NOMO-1 treated with dmso at 0.1 percent for 144 hours (cell line): ENCODE results near the gene CLDN7.

Source experiments
- DNase-seq: peaks from one replicate; lab custom pipeline; 2025; ENCODE audit not compliant: unreplicated experiment; lab: John Stamatoyannopoulos, UW

CLDN7 gene

GRCh38 chr17:7238420-7239090 is 23.7 kb downstream of the CLDN7 start:
- no peak for DNase-seq

GRCh38 chr17:7237761-7238419 is 24.4 kb downstream of the CLDN7 start:
- no peak for DNase-seq

GRCh38 chr17:7237266-7237760 is 25.0 kb downstream of the CLDN7 start:
- no peak for DNase-seq

- no peak for DNase-seq
Observed at GRCh38 chr17:7236808-7237207, 25.5 kb downstream of the CLDN7 start.

GRCh38 chr17:7235693-7236665 is 26.3 kb downstream of the CLDN7 start:
- DNase-seq = no peak

GRCh38 chr17:7234083-7234951 is 28.0 kb downstream of the CLDN7 start, which contains the start of gene DVL2:
Gene DVL2 (minus strand): TSS chr17:7234517. CDS start chr17:7234262, 255 bp downstream.
- peak; percentile 97 for DNase-seq

- no peak for DNase-seq
Observed at GRCh38 chr17:7233701-7234082, 28.6 kb downstream of the CLDN7 start.

GRCh38 chr17:7232114-7232513 is 30.2 kb downstream of the CLDN7 start:
- DNase-seq = no peak

- no peak for DNase-seq
Observed at GRCh38 chr17:7229504-7229903, 32.8 kb downstream of the CLDN7 start.

- no peak for DNase-seq
Observed at GRCh38 chr17:7228920-7229319, 33.4 kb downstream of the CLDN7 start.

- DNase-seq = no peak
Observed at GRCh38 chr17:7226721-7227710, 35.3 kb downstream of the CLDN7 start.

GRCh38 chr17:7225711-7226331 is 36.5 kb downstream of the CLDN7 start:
- DNase-seq = no peak

- DNase-seq = no peak
Observed at GRCh38 chr17:7224661-7225111, 37.6 kb downstream of the CLDN7 start.

- no peak for DNase-seq
Observed at GRCh38 chr17:7224110-7224509, 38.2 kb downstream of the CLDN7 start.

GRCh38 chr17:7223375-7223774 is 38.9 kb downstream of the CLDN7 start:
- no peak for DNase-seq

GRCh38 chr17:7222972-7223292 is 39.3 kb downstream of the CLDN7 start:
- no peak for DNase-seq

- DNase-seq = no peak
Observed at GRCh38 chr17:7222093-7222971, 39.9 kb downstream of the CLDN7 start.
